ENCODE data around the gene TENM4. TPM values are rescaled to one million over a fixed set of nuclear protein-coding genes. Genes with fewer than 3 reads are reported as not detected.

The TENM4 gene
- total and polyA plus RNA-seq, 2 of the 8 experiments (the other 6 are each of a cell fraction or from before 2014, with no cell fraction given): 3.5 to 7.2 TPM

GRCh38 chr11:78689585-78690153 lies 751.2 kb downstream of the TENM4 start (continued):
- TF ChIP-seq EP300 (IDR thresholded peaks at IDR 0.05; ENCODE audit: borderline replicate concordance in 1 of 2, low read depth in 2 of 2, low read length in 2 of 2) (no peak), HDAC6 (IDR thresholded peaks at IDR 0.05; ENCODE audit: low read depth, low read length) (no peak), CHD2 (IDR thresholded peaks at IDR 0.05; ENCODE audit: low read length) (no peak), KDM5A (IDR thresholded peaks at IDR 0.05; ENCODE audit: low read length) (no peak), KDM4A (IDR thresholded peaks at IDR 0.05; ENCODE audit: low read depth, low read length, severe bottlenecking) (no peak)
